Measurements from ENCODE around the gene PLCXD3.
"Not testable (repeated sequence)": the region's sequence is repeated elsewhere in the genome, so short reads cannot be mapped to it uniquely, and the experiment has no call there.

PLCXD3 gene

GRCh38 chr5:41510176-41510831 is at the start of gene PLCXD3:
Gene PLCXD3, minus strand, starts transcription at chr5:41510601. Its CDS starts 75 bp downstream, at chr5:41510526.
- no peak for DNase-seq (ENCODE audit: low read depth)

- no peak for DNase-seq (ENCODE audit: low read depth)
Measured at GRCh38 chr5:41559184-41559583, 48.8 kb upstream of the PLCXD3 start.

- DNase-seq (ENCODE audit: low read depth), result no peak
Measured at GRCh38 chr5:41558295-41558694, 47.9 kb upstream of the PLCXD3 start.

- no peak for DNase-seq (ENCODE audit: low read depth)
Measured at GRCh38 chr5:41547991-41548390, 37.6 kb upstream of the PLCXD3 start.

- DNase-seq (ENCODE audit: low read depth), result no peak
Measured at GRCh38 chr5:41542183-41542582, 31.8 kb upstream of the PLCXD3 start.

- no peak for DNase-seq (ENCODE audit: low read depth)
Measured at GRCh38 chr5:41539454-41539853, 29.1 kb upstream of the PLCXD3 start.

- no peak for DNase-seq (ENCODE audit: low read depth)
Measured at GRCh38 chr5:41537581-41537980, 27.2 kb upstream of the PLCXD3 start.

GRCh38 chr5:41532485-41532884 is 22.1 kb upstream of the PLCXD3 start:
- no peak for DNase-seq (ENCODE audit: low read depth)

- DNase-seq (ENCODE audit: low read depth), result no peak
Measured at GRCh38 chr5:41527201-41527779, 16.9 kb upstream of the PLCXD3 start.

GRCh38 chr5:41526699-41527098 is 16.3 kb upstream of the PLCXD3 start:
- DNase-seq (ENCODE audit: low read depth), result no peak

GRCh38 chr5:41524174-41524573 is 13.8 kb upstream of the PLCXD3 start:
- no peak for DNase-seq (ENCODE audit: low read depth)

GRCh38 chr5:41522193-41522786 is 11.9 kb upstream of the PLCXD3 start:
- no peak for DNase-seq (ENCODE audit: low read depth)

- DNase-seq (ENCODE audit: low read depth), result no peak
Measured at GRCh38 chr5:41519801-41520200, 9.4 kb upstream of the PLCXD3 start.

GRCh38 chr5:41517909-41518308 is 7.5 kb upstream of the PLCXD3 start:
- DNase-seq (ENCODE audit: low read depth), result no peak

- DNase-seq (ENCODE audit: low read depth), result no peak
Measured at GRCh38 chr5:41511241-41511640, 840 bp upstream of the PLCXD3 start.

- no peak for DNase-seq (ENCODE audit: low read depth)
Measured at GRCh38 chr5:41509399-41510175, 814 bp downstream of the PLCXD3 start.

GRCh38 chr5:41508696-41509398 is 1.6 kb downstream of the PLCXD3 start:
- DNase-seq (ENCODE audit: low read depth), result no peak

- DNase-seq (ENCODE audit: low read depth), result no peak
Measured at GRCh38 chr5:41508186-41508585, 2.2 kb downstream of the PLCXD3 start.

- DNase-seq (ENCODE audit: low read depth), result no peak
Measured at GRCh38 chr5:41507501-41507900, 2.9 kb downstream of the PLCXD3 start.

- DNase-seq (ENCODE audit: low read depth), result no peak
Measured at GRCh38 chr5:41503860-41504259, 6.5 kb downstream of the PLCXD3 start.

- no peak for DNase-seq (ENCODE audit: low read depth)
Measured at GRCh38 chr5:41503310-41503709, 7.1 kb downstream of the PLCXD3 start.

GRCh38 chr5:41493490-41494126 is 16.8 kb downstream of the PLCXD3 start:
- DNase-seq (ENCODE audit: low read depth), result not testable (repeated sequence)
